Right lung (tissue), 5 donors: ENCODE data around the gene NDUFA8. TPM values are rescaled to one million over a fixed set of nuclear protein-coding genes. Genes with fewer than 3 reads are reported as not detected.
"Not testable (repeated sequence)": the region's sequence is repeated elsewhere in the genome, so short reads cannot be mapped to it uniquely, and the experiment has no call there.

Experiments
- DNase-seq, 2 donors: peaks; one replicate each; pipeline ENCODE4 v3.0.0-alpha.2; 2013
- polyA plus RNA-seq, 5 donors: library from polyadenylated mRNA; unstranded; fragments of 120-200 nt; gene quantifications; one replicate each; pipeline versions ENCODE4 v1.2.1 to v1.2.3, GENCODE V29; 2013; ENCODE audit warnings: inconsistent platforms in 1 of 5, low replicate concordance in 1 of 5; ENCODE audit not compliant: insufficient read length in 5 of 5, insufficient read depth in 1 of 5

The NDUFA8 gene
- polyA plus RNA-seq, 5 donors = 45.7 to 61.0 (median 51.7) TPM

GRCh38 chr9:122122903-122123632 lies 36.5 kb downstream of the NDUFA8 start:
- no peak for DNase-seq

- DNase-seq = no peak
Observed at GRCh38 chr9:122122468-122122867, 37.1 kb downstream of the NDUFA8 start.

GRCh38 chr9:122121931-122122330 lies 37.6 kb downstream of the NDUFA8 start:
- no peak for DNase-seq

- DNase-seq = no peak
Observed at GRCh38 chr9:122121391-122121790, 38.2 kb downstream of the NDUFA8 start.

GRCh38 chr9:122120316-122121071 lies 39.1 kb downstream of the NDUFA8 start:
- no peak for DNase-seq

GRCh38 chr9:122119721-122120120 lies 39.9 kb downstream of the NDUFA8 start:
- DNase-seq = no peak

- no peak for DNase-seq
Observed at GRCh38 chr9:122119166-122119521, 40.4 kb downstream of the NDUFA8 start.

GRCh38 chr9:122118343-122119165 lies 41.0 kb downstream of the NDUFA8 start:
- no peak for DNase-seq

GRCh38 chr9:122117241-122117640 lies 42.3 kb downstream of the NDUFA8 start:
- DNase-seq = not testable (repeated sequence)

- DNase-seq = no peak
Observed at GRCh38 chr9:122116448-122117173, 43.0 kb downstream of the NDUFA8 start.

GRCh38 chr9:122116040-122116439 lies 43.5 kb downstream of the NDUFA8 start:
- DNase-seq = no peak

GRCh38 chr9:122115176-122116035 lies 44.2 kb downstream of the NDUFA8 start:
- no peak for DNase-seq

- no peak for DNase-seq
Observed at GRCh38 chr9:122113574-122113973, 46.0 kb downstream of the NDUFA8 start.

- DNase-seq = no peak
Observed at GRCh38 chr9:122112238-122112637, 47.3 kb downstream of the NDUFA8 start.

- no peak for DNase-seq
Observed at GRCh38 chr9:122111413-122112085, 48.0 kb downstream of the NDUFA8 start.

GRCh38 chr9:122110100-122110833 lies 49.3 kb downstream of the NDUFA8 start:
- DNase-seq = no peak

GRCh38 chr9:122109035-122109813 lies 50.4 kb downstream of the NDUFA8 start:
- DNase-seq = no peak

- no peak for DNase-seq
Observed at GRCh38 chr9:122107291-122107805, 52.2 kb downstream of the NDUFA8 start.
